Measurements from ENCODE around the gene SFMBT2. TPM values are rescaled to one million over a fixed set of nuclear protein-coding genes. Genes with fewer than 3 reads are reported as not detected.

Gene SFMBT2
- total RNA-seq, 6 experiments from 2014 or later = 1.4 to 3.4 (median 1.8) TPM

DNA sequence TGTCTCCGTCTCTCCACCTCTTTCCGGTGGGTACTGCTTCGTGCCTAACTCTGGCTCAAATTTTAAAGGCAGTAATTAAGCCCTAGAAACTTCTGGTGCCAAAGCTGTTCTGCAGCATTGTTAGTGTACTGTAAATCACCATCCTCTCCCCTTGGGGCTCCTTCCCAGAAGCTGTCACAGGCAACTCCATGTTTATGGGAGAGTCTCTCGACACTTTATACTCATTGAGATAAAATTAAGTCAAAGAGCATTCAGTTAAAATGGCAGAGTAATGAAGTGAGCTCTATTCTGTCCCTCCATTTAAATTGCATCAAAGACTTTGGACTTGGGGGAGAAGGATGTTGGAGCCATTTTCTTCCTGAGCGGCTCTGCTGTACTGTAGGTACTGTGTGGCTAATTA lies 274.8 kb downstream of the SFMBT2 start:
- ATAC-seq = no peak
- H3K36me3 ChIP-seq = no peaks in the 10 kb centered on the region
- H3K4me3 ChIP-seq = no peak overlapping the region
- H3K4me1 ChIP-seq = peaks cover 0 to 4% (median 0%) of the 10 kb centered on the region in 4 donors
- no peaks in the 10 kb centered on the region for H3K9me3 ChIP-seq
- intact Hi-C loops (cut with DNase I) = no loop called here
- no peak for TF ChIP-seq POLR2A (IDR thresholded peaks at IDR 0.05)
- TF ChIP-seq, protein P1, sequence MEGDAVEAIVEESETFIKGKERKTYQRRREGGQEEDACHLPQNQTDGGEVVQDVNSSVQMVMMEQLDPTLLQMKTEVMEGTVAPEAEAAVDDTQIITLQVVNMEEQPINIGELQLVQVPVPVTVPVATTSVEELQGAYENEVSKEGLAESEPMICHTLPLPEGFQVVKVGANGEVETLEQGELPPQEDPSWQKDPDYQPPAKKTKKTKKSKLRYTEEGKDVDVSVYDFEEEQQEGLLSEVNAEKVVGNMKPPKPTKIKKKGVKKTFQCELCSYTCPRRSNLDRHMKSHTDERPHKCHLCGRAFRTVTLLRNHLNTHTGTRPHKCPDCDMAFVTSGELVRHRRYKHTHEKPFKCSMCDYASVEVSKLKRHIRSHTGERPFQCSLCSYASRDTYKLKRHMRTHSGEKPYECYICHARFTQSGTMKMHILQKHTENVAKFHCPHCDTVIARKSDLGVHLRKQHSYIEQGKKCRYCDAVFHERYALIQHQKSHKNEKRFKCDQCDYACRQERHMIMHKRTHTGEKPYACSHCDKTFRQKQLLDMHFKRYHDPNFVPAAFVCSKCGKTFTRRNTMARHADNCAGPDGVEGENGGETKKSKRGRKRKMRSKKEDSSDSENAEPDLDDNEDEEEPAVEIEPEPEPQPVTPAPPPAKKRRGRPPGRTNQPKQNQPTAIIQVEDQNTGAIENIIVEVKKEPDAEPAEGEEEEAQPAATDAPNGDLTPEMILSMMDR (IDR thresholded peaks at IDR 0.05) = no peak
- H3K27ac ChIP-seq = no peak overlapping the region
- no peak for DNase-seq
- no peaks in the 10 kb centered on the region for H3K27me3 ChIP-seq
- 68% methylated on average over 5 of the region's 5 CpGs for WGBS (ENCODE audit: insufficient coverage, low coverage, low lambda C conversion rate, missing lambda C conversion rate)

GRCh38 chr10:7135188-7135587 lies 275.6 kb downstream of the SFMBT2 start:
- ATAC-seq (no peak), DNase-seq (no peak)
- Histone ChIP-seq H3K4me1 (peaks cover 0 to 4% (median 0%) of the 10 kb centered on the region in 4 donors), H3K27me3 (no peaks in the 10 kb centered on the region), H3K27ac (no peak overlapping the region), H3K36me3 (no peaks in the 10 kb centered on the region), H3K9me3 (no peaks in the 10 kb centered on the region), H3K4me3 (no peak overlapping the region)
- intact Hi-C loops (cut with DNase I) = no loop called here
- no peak for TF ChIP-seq POLR2A (IDR thresholded peaks at IDR 0.05)
- TF ChIP-seq, protein P1 (IDR thresholded peaks at IDR 0.05) = no peak

DNA sequence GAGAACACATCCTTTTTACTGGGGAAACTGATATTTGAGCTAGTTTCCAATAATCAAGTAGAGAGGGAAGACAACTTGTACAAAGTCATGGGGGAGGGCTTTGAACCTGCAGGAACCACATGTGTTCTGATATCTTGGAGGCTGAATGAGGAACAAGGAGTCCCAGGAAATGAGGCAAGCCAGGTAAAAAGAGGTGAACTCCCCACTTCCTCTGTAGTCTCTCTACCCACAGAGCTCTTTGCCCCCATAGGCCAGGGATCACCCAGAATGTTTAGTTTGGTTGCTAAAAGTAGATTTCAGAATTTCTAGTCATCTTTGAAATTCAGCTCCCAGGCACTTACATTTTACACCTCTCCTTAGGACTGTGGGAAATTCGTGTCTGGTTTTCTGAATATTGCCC lies 276.4 kb downstream of the SFMBT2 start:
- H3K4me3 ChIP-seq = no peak overlapping the region
- ATAC-seq = no peak
- no peak overlapping the region for H3K27ac ChIP-seq
- DNase-seq = no peak
- peaks cover 0 to 4% (median 0%) of the 10 kb centered on the region in 4 donors for H3K4me1 ChIP-seq
- 43% methylated on average over 1 of the region's 1 CpG for WGBS (ENCODE audit: insufficient coverage, low coverage, low lambda C conversion rate, missing lambda C conversion rate)
- no peaks in the 10 kb centered on the region for H3K27me3 ChIP-seq
- TF ChIP-seq, protein P1 (IDR thresholded peaks at IDR 0.05) = no peak
- TF ChIP-seq POLR2A (IDR thresholded peaks at IDR 0.05) = no peak
- no peaks in the 10 kb centered on the region for H3K9me3 ChIP-seq
- no peaks in the 10 kb centered on the region for H3K36me3 ChIP-seq
- intact Hi-C loops (cut with DNase I) = no loop called here

DNA sequence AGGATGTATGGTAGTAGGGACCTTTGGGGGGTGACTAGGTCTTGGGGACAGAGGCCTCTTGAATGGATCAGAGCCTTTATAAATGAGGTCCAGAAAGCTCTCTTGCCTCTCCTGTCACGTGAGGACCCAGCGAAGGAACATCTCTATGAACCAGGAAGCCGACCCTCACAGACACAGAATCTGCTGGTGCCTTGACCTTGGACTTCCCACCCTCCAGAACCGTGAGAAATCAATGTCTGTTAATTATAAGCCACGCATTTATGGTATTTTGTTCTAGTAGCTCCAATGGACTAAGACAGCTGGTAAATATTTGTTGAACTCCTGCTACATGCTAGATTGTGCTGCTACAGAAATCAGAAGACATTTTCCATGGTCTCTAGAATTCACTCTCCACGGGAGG lies 276.9 kb downstream of the SFMBT2 start:
- H3K27me3 ChIP-seq = no peaks in the 10 kb centered on the region
- no peak overlapping the region for H3K27ac ChIP-seq
- WGBS (ENCODE audit: insufficient coverage, low coverage, low lambda C conversion rate, missing lambda C conversion rate) = 31% methylated on average over 6 of the region's 6 CpGs
- H3K36me3 ChIP-seq = no peaks in the 10 kb centered on the region
- no peak overlapping the region for H3K4me3 ChIP-seq
- no peak for ATAC-seq
- no peaks in the 10 kb centered on the region for H3K9me3 ChIP-seq
- DNase-seq = no peak
- intact Hi-C loops (cut with DNase I) = no loop called here
- H3K4me1 ChIP-seq = peaks cover 0 to 4% (median 0%) of the 10 kb centered on the region in 4 donors
- TF ChIP-seq, protein P1 (IDR thresholded peaks at IDR 0.05) = no peak
- TF ChIP-seq POLR2A (IDR thresholded peaks at IDR 0.05) = no peak

DNA sequence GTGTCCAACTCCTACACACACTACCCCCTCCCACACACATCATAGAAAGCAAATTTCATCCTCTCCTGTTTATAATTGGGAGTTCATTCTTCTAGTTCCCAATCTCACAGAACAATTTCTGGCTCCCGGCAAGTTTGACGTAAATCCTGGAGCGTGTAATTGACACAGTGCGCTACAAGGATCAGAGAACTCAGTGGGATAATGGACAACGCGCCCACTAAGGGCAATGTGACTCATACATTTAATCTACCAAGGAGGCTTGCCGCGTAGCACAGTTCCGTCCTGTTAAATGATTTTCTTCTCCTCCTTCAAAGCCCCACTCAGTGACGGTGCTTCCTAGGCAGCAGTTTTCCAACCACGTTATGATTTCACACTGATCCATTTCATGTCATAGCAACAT lies 277.6 kb downstream of the SFMBT2 start:
- no peak overlapping the region for H3K4me3 ChIP-seq
- DNase-seq (no peak), ATAC-seq (no peak)
- no peak for TF ChIP-seq POLR2A (IDR thresholded peaks at IDR 0.05)
- TF ChIP-seq, protein P1 (IDR thresholded peaks at IDR 0.05) = no peak
- intact Hi-C loops (cut with DNase I) = no loop called here
- H3K9me3 ChIP-seq = no peaks in the 10 kb centered on the region
- H3K36me3 ChIP-seq = no peaks in the 10 kb centered on the region
- H3K27ac ChIP-seq = no peak overlapping the region
- 90% methylated on average over 11 of the region's 11 CpGs for WGBS (ENCODE audit: insufficient coverage, low coverage, low lambda C conversion rate, missing lambda C conversion rate)
- H3K27me3 ChIP-seq = no peaks in the 10 kb centered on the region
- H3K4me1 ChIP-seq = peaks cover 0 to 4% (median 0%) of the 10 kb centered on the region in 4 donors

Measured in right lobe of liver (tissue), 6 donors.